ENCODE data around the gene MCF2L. TPM values are rescaled to one million over a fixed set of nuclear protein-coding genes. Genes with fewer than 3 reads are reported as not detected.
"Not testable (repeated sequence)": the region's sequence is repeated elsewhere in the genome, so short reads cannot be mapped to it uniquely, and the experiment has no call there.

Gene MCF2L
- total RNA-seq, 1 donor from 2014 or later = 0.61 TPM

- intact Hi-C loops (cut with micrococcal nuclease) = loop anchor here (1.0 kb wide), 1 partner anchor 87 kb away; no protein-coding TSS in a partner anchor
These were observed 60.7 kb downstream of the MCF2L start for GRCh38 chr13:113029487-113030258.

DNA sequence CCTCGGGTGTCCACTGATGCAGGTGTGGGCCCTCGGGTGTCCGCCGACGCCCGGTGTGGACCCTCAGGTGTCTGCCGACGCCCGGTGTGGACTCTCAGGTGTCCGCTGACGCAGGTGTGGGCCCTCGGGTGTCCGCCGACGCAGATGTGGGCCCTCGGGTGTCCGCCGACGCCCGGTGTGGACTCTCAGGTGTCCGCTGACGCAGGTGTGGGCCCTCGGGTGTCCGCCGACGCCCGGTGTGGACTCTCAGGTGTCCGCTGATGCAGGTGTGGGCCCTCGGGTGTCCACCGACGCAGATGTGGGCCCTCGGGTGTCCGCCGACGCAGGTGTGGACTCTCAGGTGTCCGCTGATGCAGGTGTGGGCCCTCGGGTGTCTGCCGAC lies 61.2 kb downstream of the MCF2L start:
- intact Hi-C loops (cut with micrococcal nuclease) = not testable (repeated sequence)

GRCh38 chr13:113031465-113031864 lies 62.5 kb downstream of the MCF2L start:
- intact Hi-C loops (cut with micrococcal nuclease) = no loop called here

- intact Hi-C loops (cut with micrococcal nuclease) = no loop called here
These were observed 63.3 kb downstream of the MCF2L start for GRCh38 chr13:113032291-113032690.

GRCh38 chr13:113033054-113033850 lies 64.2 kb downstream of the MCF2L start:
- intact Hi-C loops (cut with micrococcal nuclease) = no loop called here

GRCh38 chr13:113034451-113035212 lies 65.6 kb downstream of the MCF2L start:
- intact Hi-C loops (cut with micrococcal nuclease) = no loop called here

DNA sequence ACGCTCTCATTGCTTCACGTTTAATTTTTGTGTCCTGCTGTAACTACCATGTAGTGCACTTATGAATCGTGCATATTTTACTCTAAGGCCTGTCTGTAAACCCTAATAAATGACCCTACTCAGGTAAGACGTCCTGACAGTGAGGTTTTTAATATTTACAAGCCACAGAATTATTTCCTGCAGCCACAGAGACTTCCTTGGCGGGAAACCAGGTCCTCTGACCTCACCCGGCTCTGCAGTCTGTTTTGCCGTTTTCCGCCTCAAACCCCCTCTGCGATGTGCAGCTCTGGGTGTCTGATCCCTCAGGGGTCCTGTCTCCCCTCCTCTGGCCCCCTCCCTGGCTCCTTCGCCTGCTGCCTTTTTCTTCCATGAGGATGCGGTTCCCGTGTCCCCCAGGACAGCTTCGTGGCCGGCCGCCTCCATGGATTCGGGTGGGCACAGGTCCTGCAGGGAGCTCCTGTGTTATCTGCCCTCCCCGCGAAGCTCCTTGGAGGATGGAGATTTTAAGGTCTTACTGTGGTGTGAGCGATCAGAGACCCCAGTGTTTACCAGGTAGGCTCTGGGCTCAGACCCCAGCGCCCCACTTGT lies 66.3 kb downstream of the MCF2L start:
- intact Hi-C loops (cut with micrococcal nuclease) = no loop called here

GRCh38 chr13:113036401-113036800 lies 67.4 kb downstream of the MCF2L start:
- intact Hi-C loops (cut with micrococcal nuclease) = no loop called here

- intact Hi-C loops (cut with micrococcal nuclease) = no loop called here
These were observed 71.0 kb downstream of the MCF2L start for GRCh38 chr13:113040031-113040430.

GRCh38 chr13:113040597-113041292 lies 71.7 kb downstream of the MCF2L start:
- intact Hi-C loops (cut with micrococcal nuclease) = no loop called here

GRCh38 chr13:113041293-113041690 lies 72.3 kb downstream of the MCF2L start:
- intact Hi-C loops (cut with micrococcal nuclease) = no loop called here

DNA sequence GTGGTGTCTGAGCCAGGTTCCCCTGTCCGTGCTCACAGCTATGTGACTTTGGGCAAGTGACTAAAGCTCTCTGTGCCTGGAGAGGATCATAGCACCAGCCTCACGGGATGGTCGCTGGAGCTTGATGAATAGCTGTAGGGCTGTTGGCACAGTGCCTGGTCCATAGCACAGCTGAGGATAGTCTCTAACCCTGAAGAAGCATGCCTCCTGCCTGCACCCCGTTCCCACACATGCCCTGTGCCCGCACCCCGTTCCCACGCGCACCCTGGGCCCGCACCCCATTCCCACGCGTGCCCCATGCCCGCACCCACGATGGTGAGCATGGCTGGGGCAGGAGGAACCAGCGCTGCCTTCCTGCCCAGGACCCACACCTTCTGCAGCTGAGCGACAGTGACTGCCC lies 72.9 kb downstream of the MCF2L start:
- intact Hi-C loops (cut with micrococcal nuclease) = no loop called here

DNA sequence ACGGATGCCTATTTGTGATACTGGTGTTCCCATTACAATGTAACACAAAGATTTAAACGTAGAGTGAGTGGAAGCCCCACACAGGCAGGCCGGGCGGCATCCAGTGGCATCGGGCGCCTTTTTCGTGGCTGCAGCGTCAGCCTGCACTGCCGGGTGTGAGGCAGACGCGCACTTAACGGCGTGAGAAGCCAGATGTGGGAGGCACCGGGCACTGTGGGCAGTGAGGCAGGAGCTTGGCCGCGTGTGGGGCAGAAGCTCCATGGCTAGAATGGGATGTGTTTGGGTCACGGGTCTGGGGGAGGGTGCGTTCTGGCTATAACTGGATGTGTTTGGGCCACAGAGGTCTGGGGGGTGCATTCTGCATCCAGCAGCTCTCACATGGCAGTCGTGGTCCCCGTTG lies 73.4 kb downstream of the MCF2L start:
- intact Hi-C loops (cut with micrococcal nuclease) = no loop called here

DNA sequence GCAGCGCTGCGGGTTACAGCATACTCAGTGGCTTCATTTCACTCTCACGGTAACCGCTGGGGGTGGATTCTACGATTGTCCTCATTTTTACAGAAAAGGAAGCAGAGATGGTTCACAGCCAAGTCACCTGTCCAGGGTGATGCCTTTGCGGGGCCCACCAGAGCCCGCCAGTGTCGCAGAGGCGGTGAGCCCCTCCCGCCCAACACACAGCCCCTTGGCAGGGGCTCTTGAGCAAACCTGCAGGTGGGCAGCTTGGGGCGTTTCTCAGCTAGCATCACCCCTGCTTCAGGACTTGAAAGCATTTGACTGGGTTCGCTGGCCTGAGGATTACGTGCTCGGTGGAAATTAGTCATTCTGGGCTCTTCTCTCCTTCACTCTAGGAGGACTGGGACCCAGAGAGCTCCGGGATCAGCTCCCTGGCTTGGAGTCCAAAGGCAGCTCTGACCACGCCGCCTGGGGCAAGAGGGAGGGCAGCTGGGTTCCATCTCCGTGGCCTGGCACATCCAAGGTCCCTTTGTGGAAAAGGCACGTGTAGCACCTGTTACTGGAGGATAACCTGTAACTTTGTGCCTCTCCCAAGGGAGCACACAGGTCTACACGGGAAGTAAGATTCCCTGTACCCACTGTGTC lies 74.1 kb downstream of the MCF2L start:
- intact Hi-C loops (cut with micrococcal nuclease) = no loop called here

- intact Hi-C loops (cut with micrococcal nuclease) = no loop called here
These were observed 74.9 kb downstream of the MCF2L start for GRCh38 chr13:113043931-113044330.

- intact Hi-C loops (cut with micrococcal nuclease) = no loop called here
These were observed 75.5 kb downstream of the MCF2L start for GRCh38 chr13:113044391-113045114.

DNA sequence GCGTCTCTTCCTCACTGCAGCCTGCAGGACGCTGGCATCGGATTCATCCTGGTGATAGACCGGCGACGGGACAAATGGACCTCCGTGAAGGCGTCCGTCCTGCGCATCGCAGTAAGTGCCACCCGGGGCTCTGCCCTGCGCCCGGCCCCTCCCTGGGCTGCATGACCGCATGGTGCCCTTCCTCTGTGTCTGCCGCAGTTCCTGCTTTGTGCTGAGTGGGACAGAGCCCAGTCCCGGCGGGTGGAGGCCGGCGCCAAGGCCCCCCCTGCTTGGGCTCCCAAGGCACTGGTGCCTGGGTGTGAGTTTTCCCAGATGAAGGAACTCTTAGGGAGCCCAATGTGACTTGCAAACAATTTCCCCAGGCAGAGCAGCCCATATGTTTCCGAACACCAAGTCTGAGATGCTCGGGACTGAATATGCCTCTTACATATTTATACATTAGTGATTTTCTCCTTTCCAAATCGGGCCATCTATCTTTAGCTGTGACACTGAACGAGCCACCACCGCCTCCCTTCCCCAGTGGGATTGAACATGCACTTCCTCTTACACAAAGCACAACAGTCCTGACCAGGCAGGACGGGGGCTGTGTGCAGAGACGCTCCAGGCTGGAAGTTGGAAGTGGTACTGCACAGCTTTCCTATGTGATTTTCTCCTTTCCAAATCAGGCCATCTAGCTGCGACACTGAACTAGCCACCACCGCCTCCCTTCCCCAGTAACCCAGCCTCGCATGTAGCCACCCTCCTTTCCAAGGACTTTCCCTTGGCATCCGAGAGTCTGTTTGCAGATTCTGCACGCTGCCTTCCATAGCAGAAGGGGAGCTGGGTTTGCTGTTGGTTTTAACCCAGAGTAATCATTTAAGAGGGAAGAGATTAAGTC lies 76.5 kb downstream of the MCF2L start:
- intact Hi-C loops (cut with micrococcal nuclease) = no loop called here

DNA sequence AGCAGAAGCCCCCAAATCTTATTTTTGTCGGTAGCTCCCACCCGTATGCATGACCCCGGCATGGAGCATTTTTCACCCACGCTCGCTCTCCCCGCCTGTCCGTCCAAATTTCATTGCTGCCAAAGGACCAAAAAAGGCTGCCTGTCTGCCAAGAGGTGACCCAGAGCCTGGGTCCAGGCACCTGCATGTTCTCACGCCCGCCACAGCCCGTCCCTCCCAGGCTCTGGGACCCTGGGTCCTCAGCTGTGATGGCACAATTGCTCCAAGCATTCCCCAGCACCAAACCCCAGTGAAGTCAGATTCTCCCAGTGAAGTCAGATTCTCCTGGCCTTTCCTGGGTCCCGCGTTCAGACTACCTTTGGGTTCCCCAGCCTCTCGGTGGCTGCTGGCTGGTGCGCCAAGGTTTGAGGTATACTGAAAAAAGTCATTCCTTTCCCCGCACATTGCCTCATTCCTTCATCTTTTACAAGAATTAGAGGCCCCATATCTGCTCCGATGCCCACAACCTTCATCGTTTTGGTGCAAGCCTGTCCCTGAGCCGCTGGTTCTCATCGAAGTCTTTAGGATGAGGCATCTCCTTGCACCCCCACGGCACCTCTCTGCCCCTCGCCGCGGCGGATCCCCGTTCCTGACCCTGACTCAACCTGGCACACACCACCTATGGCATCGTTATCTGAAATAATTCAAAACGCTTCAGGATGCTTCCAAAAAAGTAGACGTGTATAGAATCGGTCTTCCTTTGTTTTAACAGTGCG lies 77.3 kb downstream of the MCF2L start:
- intact Hi-C loops (cut with micrococcal nuclease) = no loop called here
